ENCODE measurements around the gene PDGFRB. TPM values are rescaled to one million over a fixed set of nuclear protein-coding genes. Genes with fewer than 3 reads are reported as not detected.
A peak's percentile ranks its signal among the peaks of the same experiment; 100 is the strongest.

Gene PDGFRB
- polyA plus RNA-seq, 2 of the 4 experiments (the other 2 are of a cell fraction): 0.22 TPM

DNA sequence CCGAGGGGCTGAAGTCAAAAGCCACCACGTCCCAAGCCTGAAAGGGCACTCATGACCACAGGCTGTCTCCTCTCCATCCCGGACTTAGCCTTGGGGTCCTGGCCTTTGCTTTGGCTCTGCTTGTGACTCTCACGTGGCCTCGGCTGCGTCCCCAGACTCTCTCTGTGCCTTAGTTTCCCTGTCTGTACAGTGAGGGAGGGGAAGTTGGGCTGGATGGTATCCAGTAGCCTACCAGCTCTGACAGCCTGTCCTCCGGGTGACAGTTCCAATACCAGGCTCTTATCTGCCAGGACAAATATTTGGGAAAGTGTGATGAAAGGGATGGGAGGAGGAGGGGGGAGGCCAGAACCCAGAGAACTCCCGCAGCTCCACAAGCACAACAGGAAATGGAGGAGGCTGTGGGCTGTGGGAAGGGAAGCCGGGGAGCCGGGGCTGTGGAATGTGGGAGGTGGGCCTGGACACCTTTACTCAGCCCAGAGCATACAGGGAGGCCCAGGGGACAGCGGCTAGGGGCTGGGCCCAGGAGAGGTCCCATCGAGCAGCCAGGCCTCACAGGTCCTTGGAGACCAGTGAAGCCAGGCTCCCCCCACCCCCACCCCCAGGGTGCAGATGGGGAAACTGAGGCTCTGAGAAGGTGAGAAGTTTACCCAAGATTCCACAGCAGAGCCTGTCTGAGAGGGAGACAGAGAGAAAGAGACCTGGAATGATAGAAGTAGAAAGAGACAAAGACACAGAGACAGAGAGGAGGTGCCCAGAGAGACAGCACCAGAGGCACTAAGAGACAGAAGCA, 18.3 kb downstream of the PDGFRB start:
- Histone ChIP-seq H3K9me3 (no peaks in the 10 kb centered on the region), H3K27ac (peak overlapping the region; percentile 9 to 93; a peak in 3 of 6 replicates), H3K4me1 (peaks cover 46% of the 10 kb centered on the region), H3K4me2 (no peak overlapping the region), H3K4me3 (no peak overlapping the region)
- no peak for DNase-seq (ENCODE audit: low read depth in 1 of 2, low spot score in 1 of 2)
- CTCF ChIA-PET: interaction anchor here (0.7 to 5.7 kb wide), 8 partner anchors 7 to 213 kb away, joined by 3 to 32 read pairs (median 14); no protein-coding TSS in a partner anchor
- WGBS (ENCODE audit: missing lambda C conversion rate): 60% methylated on average over 10 of the region's 12 CpGs
- POLR2A ChIA-PET: no interaction called here
- TF ChIP-seq POLR2A (IDR thresholded peaks at IDR 0.05; ENCODE audit: low read length) (no peak), EP300 (IDR thresholded peaks at IDR 0.05) (no peak), NR3C1 (IDR thresholded peaks at IDR 0.05) (no peak), FOSB (CRISPR knock-in tag; IDR thresholded peaks at IDR 0.05) (no peak), ZNF302 (CRISPR knock-in tag; IDR thresholded peaks at IDR 0.05) (no peak), TP53 (CRISPR knock-in tag; IDR thresholded peaks at IDR 0.05) (no peak), JUN (IDR thresholded peaks at IDR 0.05) (no peak), HDAC2 (IDR thresholded peaks at IDR 0.05) (no peak), PHF8 (IDR thresholded peaks at IDR 0.05; ENCODE audit: borderline replicate concordance, low read depth) (no peak), RFX5 (IDR thresholded peaks at IDR 0.05) (no peak), ESRRA (IDR thresholded peaks at IDR 0.05; ENCODE audit: borderline replicate concordance, low read length) (no peak), NPAS2 (CRISPR knock-in tag; IDR thresholded peaks at IDR 0.05; ENCODE audit: borderline replicate concordance) (no peak)
- TF ChIP-seq, protein P1, sequence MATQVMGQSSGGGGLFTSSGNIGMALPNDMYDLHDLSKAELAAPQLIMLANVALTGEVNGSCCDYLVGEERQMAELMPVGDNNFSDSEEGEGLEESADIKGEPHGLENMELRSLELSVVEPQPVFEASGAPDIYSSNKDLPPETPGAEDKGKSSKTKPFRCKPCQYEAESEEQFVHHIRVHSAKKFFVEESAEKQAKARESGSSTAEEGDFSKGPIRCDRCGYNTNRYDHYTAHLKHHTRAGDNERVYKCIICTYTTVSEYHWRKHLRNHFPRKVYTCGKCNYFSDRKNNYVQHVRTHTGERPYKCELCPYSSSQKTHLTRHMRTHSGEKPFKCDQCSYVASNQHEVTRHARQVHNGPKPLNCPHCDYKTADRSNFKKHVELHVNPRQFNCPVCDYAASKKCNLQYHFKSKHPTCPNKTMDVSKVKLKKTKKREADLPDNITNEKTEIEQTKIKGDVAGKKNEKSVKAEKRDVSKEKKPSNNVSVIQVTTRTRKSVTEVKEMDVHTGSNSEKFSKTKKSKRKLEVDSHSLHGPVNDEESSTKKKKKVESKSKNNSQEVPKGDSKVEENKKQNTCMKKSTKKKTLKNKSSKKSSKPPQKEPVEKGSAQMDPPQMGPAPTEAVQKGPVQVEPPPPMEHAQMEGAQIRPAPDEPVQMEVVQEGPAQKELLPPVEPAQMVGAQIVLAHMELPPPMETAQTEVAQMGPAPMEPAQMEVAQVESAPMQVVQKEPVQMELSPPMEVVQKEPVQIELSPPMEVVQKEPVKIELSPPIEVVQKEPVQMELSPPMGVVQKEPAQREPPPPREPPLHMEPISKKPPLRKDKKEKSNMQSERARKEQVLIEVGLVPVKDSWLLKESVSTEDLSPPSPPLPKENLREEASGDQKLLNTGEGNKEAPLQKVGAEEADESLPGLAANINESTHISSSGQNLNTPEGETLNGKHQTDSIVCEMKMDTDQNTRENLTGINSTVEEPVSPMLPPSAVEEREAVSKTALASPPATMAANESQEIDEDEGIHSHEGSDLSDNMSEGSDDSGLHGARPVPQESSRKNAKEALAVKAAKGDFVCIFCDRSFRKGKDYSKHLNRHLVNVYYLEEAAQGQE (IDR thresholded peaks at IDR 0.05): no peak
- TF ChIP-seq, protein P2, sequence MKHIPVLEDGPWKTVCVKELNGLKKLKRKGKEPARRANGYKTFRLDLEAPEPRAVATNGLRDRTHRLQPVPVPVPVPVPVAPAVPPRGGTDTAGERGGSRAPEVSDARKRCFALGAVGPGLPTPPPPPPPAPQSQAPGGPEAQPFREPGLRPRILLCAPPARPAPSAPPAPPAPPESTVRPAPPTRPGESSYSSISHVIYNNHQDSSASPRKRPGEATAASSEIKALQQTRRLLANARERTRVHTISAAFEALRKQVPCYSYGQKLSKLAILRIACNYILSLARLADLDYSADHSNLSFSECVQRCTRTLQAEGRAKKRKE (CRISPR knock-in tag; IDR thresholded peaks at IDR 0.05; ENCODE audit: low read depth): no peak
- ATAC-seq: no peak
- no peak for FAIRE-seq

DNA sequence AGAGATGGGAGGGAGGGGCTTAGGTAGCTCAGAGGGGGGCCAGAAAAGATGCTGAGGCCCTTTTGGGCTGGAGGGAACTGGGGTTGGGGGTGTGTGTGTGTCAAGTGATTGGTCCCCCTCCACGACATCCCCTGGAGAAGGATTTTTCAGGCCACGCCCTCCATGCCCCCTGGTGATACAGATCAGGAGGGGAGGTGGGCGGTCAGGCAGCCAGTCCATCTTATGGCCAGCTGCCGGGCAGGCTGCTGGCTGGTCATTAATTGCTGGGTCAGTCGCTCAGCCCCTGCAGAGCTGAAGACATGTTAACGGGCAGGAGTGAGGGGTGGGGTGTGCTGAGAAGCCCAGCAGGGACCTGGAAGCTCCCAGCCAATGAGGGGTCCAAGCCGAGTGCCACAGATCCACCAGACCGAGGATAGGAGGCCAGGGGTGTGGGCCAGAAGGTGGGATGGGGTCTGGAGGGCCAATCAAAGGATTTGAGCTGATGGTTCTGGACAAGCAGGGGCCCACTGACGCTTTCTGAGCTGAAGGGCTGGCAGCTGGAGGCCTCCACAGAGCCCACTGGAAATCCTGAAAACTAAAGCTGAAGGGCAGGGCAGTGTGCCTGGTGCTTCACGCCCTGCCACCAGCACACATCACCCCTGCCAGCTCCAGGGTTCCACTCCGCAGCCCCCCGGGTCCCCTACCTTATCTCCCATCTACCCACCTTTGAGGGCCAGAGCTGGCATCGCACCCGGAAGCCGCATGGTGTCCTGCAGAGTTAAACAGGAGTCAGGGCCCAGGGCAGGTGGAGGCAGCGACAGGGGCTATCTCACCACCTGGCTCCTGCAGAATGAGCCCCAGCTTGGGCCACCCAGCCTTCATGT, 19.1 kb downstream of the PDGFRB start:
- TF ChIP-seq, protein P3, sequence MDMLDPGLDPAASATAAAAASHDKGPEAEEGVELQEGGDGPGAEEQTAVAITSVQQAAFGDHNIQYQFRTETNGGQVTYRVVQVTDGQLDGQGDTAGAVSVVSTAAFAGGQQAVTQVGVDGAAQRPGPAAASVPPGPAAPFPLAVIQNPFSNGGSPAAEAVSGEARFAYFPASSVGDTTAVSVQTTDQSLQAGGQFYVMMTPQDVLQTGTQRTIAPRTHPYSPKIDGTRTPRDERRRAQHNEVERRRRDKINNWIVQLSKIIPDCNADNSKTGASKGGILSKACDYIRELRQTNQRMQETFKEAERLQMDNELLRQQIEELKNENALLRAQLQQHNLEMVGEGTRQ (IDR thresholded peaks at IDR 0.05): no peak
- TF ChIP-seq CBX8 (IDR thresholded peaks at IDR 0.05) (no peak), ZNF302 (CRISPR knock-in tag; IDR thresholded peaks at IDR 0.05) (no peak), TFCP2L1 (CRISPR knock-in tag; IDR thresholded peaks at IDR 0.05) (no peak), RARB (CRISPR knock-in tag; IDR thresholded peaks at IDR 0.05) (no peak), RNF2 (IDR thresholded peaks at IDR 0.05; ENCODE audit: borderline replicate concordance, low read depth) (no peak), ZSCAN20 (CRISPR knock-in tag; IDR thresholded peaks at IDR 0.05) (no peak)
- TF ChIP-seq, protein P2 (CRISPR knock-in tag; IDR thresholded peaks at IDR 0.05; ENCODE audit: low read depth): no peak
- TF ChIP-seq, protein P4, sequence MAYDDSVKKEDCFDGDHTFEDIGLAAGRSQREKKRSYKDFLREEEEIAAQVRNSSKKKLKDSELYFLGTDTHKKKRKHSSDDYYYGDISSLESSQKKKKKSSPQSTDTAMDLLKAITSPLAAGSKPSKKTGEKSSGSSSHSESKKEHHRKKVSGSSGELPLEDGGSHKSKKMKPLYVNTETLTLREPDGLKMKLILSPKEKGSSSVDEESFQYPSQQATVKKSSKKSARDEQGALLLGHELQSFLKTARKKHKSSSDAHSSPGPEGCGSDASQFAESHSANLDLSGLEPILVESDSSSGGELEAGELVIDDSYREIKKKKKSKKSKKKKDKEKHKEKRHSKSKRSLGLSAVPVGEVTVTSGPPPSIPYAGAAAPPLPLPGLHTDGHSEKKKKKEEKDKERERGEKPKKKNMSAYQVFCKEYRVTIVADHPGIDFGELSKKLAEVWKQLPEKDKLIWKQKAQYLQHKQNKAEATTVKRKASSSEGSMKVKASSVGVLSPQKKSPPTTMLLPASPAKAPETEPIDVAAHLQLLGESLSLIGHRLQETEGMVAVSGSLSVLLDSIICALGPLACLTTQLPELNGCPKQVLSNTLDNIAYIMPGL (CRISPR knock-in tag; IDR thresholded peaks at IDR 0.05; ENCODE audit: borderline replicate concordance): no peak
- CTCF ChIA-PET: interaction anchor here (0.7 to 5.7 kb wide), 9 partner anchors 10 to 214 kb away, joined by 3 to 32 read pairs (median 10); no protein-coding TSS in a partner anchor
- no peak for FAIRE-seq
- Histone ChIP-seq H3K4me1 (peaks cover 38% of the 10 kb centered on the region), H3K9me3 (no peaks in the 10 kb centered on the region), H3K4me3 (no peak overlapping the region), H3K27ac (peak overlapping the region in 1 of 2 experiments; percentile 93; a peak in 3 of 6 replicates), H3K4me2 (no peak overlapping the region)
- POLR2A ChIA-PET: no interaction called here
- 82% methylated on average over 14 of the region's 16 CpGs for WGBS (ENCODE audit: missing lambda C conversion rate)
- no peak for DNase-seq (ENCODE audit: low read depth in 1 of 2, low spot score in 1 of 2)
- no peak for ATAC-seq

Data from A549 (cell line).